ENCODE data around the gene PHLDA2.
"Not testable (repeated sequence)": the region's sequence is repeated elsewhere in the genome, so short reads cannot be mapped to it uniquely, and the experiment has no call there.

The PHLDA2 gene

GRCh38 chr11:2915473-2915872 lies 13.7 kb downstream of the PHLDA2 start:
- no peak for DNase-seq (ENCODE audit: low read depth in 2 of 2, low spot score in 1 of 2)

GRCh38 chr11:2914455-2915195 lies 14.6 kb downstream of the PHLDA2 start:
- no peak for DNase-seq (ENCODE audit: low read depth in 2 of 2, low spot score in 1 of 2)

GRCh38 chr11:2913776-2914175 lies 15.4 kb downstream of the PHLDA2 start:
- no peak for DNase-seq (ENCODE audit: low read depth in 2 of 2, low spot score in 1 of 2)

- no peak for DNase-seq (ENCODE audit: low read depth in 2 of 2, low spot score in 1 of 2)
Measured at GRCh38 chr11:2913019-2913431, 16.2 kb downstream of the PHLDA2 start.

GRCh38 chr11:2912498-2912897 lies 16.7 kb downstream of the PHLDA2 start:
- DNase-seq (ENCODE audit: low read depth in 2 of 2, low spot score in 1 of 2), result no peak

GRCh38 chr11:2911785-2912391 lies 17.3 kb downstream of the PHLDA2 start:
- no peak for DNase-seq (ENCODE audit: low read depth in 2 of 2, low spot score in 1 of 2)

GRCh38 chr11:2911088-2911784 lies 18.0 kb downstream of the PHLDA2 start:
- DNase-seq (ENCODE audit: low read depth in 2 of 2, low spot score in 1 of 2), result no peak

GRCh38 chr11:2910401-2910955 lies 18.7 kb downstream of the PHLDA2 start:
- DNase-seq (ENCODE audit: low read depth in 2 of 2, low spot score in 1 of 2), result no peak

- no peak for DNase-seq (ENCODE audit: low read depth in 2 of 2, low spot score in 1 of 2)
Measured at GRCh38 chr11:2909133-2909902, 19.9 kb downstream of the PHLDA2 start.

- no peak for DNase-seq (ENCODE audit: low read depth in 2 of 2, low spot score in 1 of 2)
Measured at GRCh38 chr11:2908130-2908529, 21.1 kb downstream of the PHLDA2 start.

GRCh38 chr11:2905299-2905698 lies 23.9 kb downstream of the PHLDA2 start:
- not testable (repeated sequence) for DNase-seq (ENCODE audit: low read depth in 2 of 2, low spot score in 1 of 2)

GRCh38 chr11:2904153-2905052 lies 24.8 kb downstream of the PHLDA2 start:
- DNase-seq (ENCODE audit: low read depth in 2 of 2, low spot score in 1 of 2), result no peak

GRCh38 chr11:2903672-2904011 lies 25.6 kb downstream of the PHLDA2 start:
- no peak for DNase-seq (ENCODE audit: low read depth in 2 of 2, low spot score in 1 of 2)

- no peak for DNase-seq (ENCODE audit: low read depth in 2 of 2, low spot score in 1 of 2)
Measured at GRCh38 chr11:2902784-2903671, 26.2 kb downstream of the PHLDA2 start.

GRCh38 chr11:2901854-2902783 lies 27.1 kb downstream of the PHLDA2 start:
- DNase-seq (ENCODE audit: low read depth in 2 of 2, low spot score in 1 of 2), result peak; percentile 67 to 80

- DNase-seq (ENCODE audit: low read depth in 2 of 2, low spot score in 1 of 2), result no peak
Measured at GRCh38 chr11:2901196-2901796, 27.9 kb downstream of the PHLDA2 start.

- DNase-seq (ENCODE audit: low read depth in 2 of 2, low spot score in 1 of 2), result no peak
Measured at GRCh38 chr11:2899080-2899783, 30.0 kb downstream of the PHLDA2 start.

All from stimulated activated CD8-positive, alpha-beta memory T cell treated with anti-CD3 and anti-CD28 coated beads, Interleukin-4, amount 100 ng/mL, for 1 hour (primary cell).